GM19324 (cell line): Measurements from ENCODE around the gene LPAR1.
"Not testable (repeated sequence)": the region's sequence is repeated elsewhere in the genome, so short reads cannot be mapped to it uniquely, and the experiment has no call there.

Source experiments
- ATAC-seq: cut with Tn5 transposase; IDR thresholded peaks from one replicate; pipeline ENCODE4 v1.9.1; 2021; ENCODE audit warnings: mild to moderate bottlenecking, moderate library complexity; ENCODE audit not compliant: unreplicated experiment, low FRiP score

Gene LPAR1

GRCh38 chr9:110835404-110835803 is 202.9 kb downstream of the LPAR1 start:
- no peak for ATAC-seq

- no peak for ATAC-seq
Observed at GRCh38 chr9:110832926-110833325, 205.3 kb downstream of the LPAR1 start.

- ATAC-seq = no peak
Observed at GRCh38 chr9:110830495-110830894, 207.8 kb downstream of the LPAR1 start.

GRCh38 chr9:110828264-110828663 is 210.0 kb downstream of the LPAR1 start:
- ATAC-seq = no peak

GRCh38 chr9:110826400-110826799 is 211.9 kb downstream of the LPAR1 start:
- not testable (repeated sequence) for ATAC-seq

GRCh38 chr9:110825950-110826349 is 212.3 kb downstream of the LPAR1 start:
- ATAC-seq = no peak

GRCh38 chr9:110825129-110825528 is 213.1 kb downstream of the LPAR1 start:
- not testable (repeated sequence) for ATAC-seq
